Heart left ventricle (tissue), 16 donors: ENCODE results near the gene OCIAD2. TPM values are rescaled to one million over a fixed set of nuclear protein-coding genes. Genes with fewer than 3 reads are reported as not detected.
"Not testable (repeated sequence)": the region's sequence is repeated elsewhere in the genome, so short reads cannot be mapped to it uniquely, and the experiment has no call there.

Source experiments
- ATAC-seq, 4 donors: fragments of 200-7000 bp; cut with Tn5 transposase; one replicate each; pipeline ENCODE4 v1.9.1; 2020 to 2022; ENCODE audit warnings: moderate library complexity in 4 of 4, mild to moderate bottlenecking in 3 of 4, moderate number of reproducible peaks in 1 of 4
- DNase-seq, 5 donors: peaks; one replicate each; pipeline ENCODE4 v3.0.0-alpha.2; 2020
- H3K27ac ChIP-seq, 12 donors: fragments of 200-600 bp; sonication (generic) in 4 of 12; one replicate each; pipeline versions ENCODE4 v1.5.0 to v1.8.0; 2016 to 2022; ENCODE audit warnings: mild to moderate bottlenecking in 2 of 12
- H3K27me3 ChIP-seq, 9 donors: fragments of 200-600 bp; sonication (generic) in 2 of 9; one replicate each; pipeline versions ENCODE4 v1.5.1 to v1.8.0; 2016 to 2022; ENCODE audit warnings: mild to moderate bottlenecking in 3 of 9
- H3K36me3 ChIP-seq, 9 donors: fragments of 200-600 bp; sonication (generic) in 2 of 9; one replicate each; pipeline versions ENCODE4 v1.5.0 to v1.8.0; 2018 to 2022; ENCODE audit warnings: mild to moderate bottlenecking in 2 of 9
- H3K4me1 ChIP-seq, 12 donors: fragments of 200-600 bp; sonication (generic) in 4 of 12; one replicate each; pipeline versions ENCODE4 v1.5.0 to v1.8.0; 2016 to 2022; ENCODE audit warnings: mild to moderate bottlenecking in 3 of 12
- H3K4me3 ChIP-seq, 12 donors: fragments of 200-600 bp; sonication (generic) in 4 of 12; one replicate each; pipeline versions ENCODE4 v1.5.0 to v1.8.0; 2017 to 2022; ENCODE audit warnings: mild to moderate bottlenecking in 9 of 12, moderate library complexity in 4 of 12
- H3K9me3 ChIP-seq, 12 donors: fragments of 200-600 bp; sonication (generic) in 4 of 12; one replicate each; pipeline versions ENCODE4 v1.5.0 to v1.8.0; 2016 to 2022; ENCODE audit warnings: mild to moderate bottlenecking in 1 of 12
- POLR2A ChIP-seq, 2 donors: fragments of 450-650 bp; IDR thresholded peaks; one replicate each; pipeline ENCODE4 v1.6.1; 2017; ENCODE audit warnings: antibody characterized with exemption in 2 of 2, mild to moderate bottlenecking in 2 of 2, moderate library complexity in 2 of 2
- WGBS, 4 donors: extraction: QIAGEN DNeasy Blood & Tissue Kit in 2 of 4; methylation state at CpG; one replicate each; pipeline versions ENCODE4 v1.1.5 to v1.1.7; 2013 to 2018; 5-methylcytosine and 5-hydroxymethylcytosine counted together
- intact Hi-C, 10 donors: fragments of 100-400 bp; cut with DNase I; formaldehyde crosslinking; loops; one replicate each; pipeline versions ENCODE4 v1.11.1 to v1.14.2; 2022
- polyA plus RNA-seq, 2 donors: library from polyadenylated mRNA; stranded (reverse); fragments of 200-250 nt; gene quantifications; one replicate each; pipeline ENCODE4 v1.2.3, GENCODE V29; 2013
- total RNA-seq, 9 donors: library from RNA; depleted of rRNA in 2 of 9; stranded (reverse); fragments of >200 nt in 2 of 9; fragmentation: NEBNext Ultra II Directional in 3 of 9; extraction: Animal tissue kit (Norgen Biotek cat#: 25700) in 3 of 9; gene quantifications; one replicate each; pipeline versions ENCODE4 v1.1.0 to v1.2.4, GENCODE V29; 2016 to 2023
- TF ChIP-seq, protein P1 (sequence below), 12 donors: fragments of 200-600 bp; sonication (generic) in 4 of 12; IDR thresholded peaks; one replicate each; pipeline versions ENCODE4 v1.5.0 to v1.8.0; 2018 to 2022; ENCODE audit warnings: antibody characterized with exemption in 12 of 12, mild to moderate bottlenecking in 5 of 12
- donor health status: ischemic (EF 13 %, LVEDD 7.1; RV severe dilation, severe dysfunction).
- donor health status: healthy with polysubstance abuse.
- donor health status: DM: no; HTN: yes; CAD: no.
- donor health status: DM: no; HTN: no; CAD: no.
- donor health status: ischemic (EF 25% LVEDD 6.9; RV normal size, moderate dysfunction).
- donor health status: ischemic (EF 25% LVEDD 5.7; RV mildly dilated, moderate dysfunction).
- donor health status: healthy.
- donor health status: DM: yes; HTN: yes; CAD: no.
- donor health status: ischemic (EF 35%, LVEDD 5.7; RV mildly dilated, moderate dysfunction).
- donor health status: nonischemic (EF 11% LVEDD 7.7; RV severe dilation, severe dysfunction).
- donor health status: DM: yes; HTN: yes; CAD: no.
- donor health status: PGD.
- donor health status: ischemic (EF 29% LVEDD 5.4; RV normal size, mild dysfunction).
- donor health status: nonischemic (EF 23%, LVEDD 6.1; RV moderate dilation, normal function).

Gene OCIAD2
- total and polyA plus RNA-seq, 11 donors: 14.4 to 47.9 (median 22.7) TPM

GRCh38 chr4:48891028-48891619, 15.4 kb downstream of the OCIAD2 start:
- Histone ChIP-seq H3K36me3 (peaks cover 0 to 36% (median 7%) of the 10 kb centered on the region in 9 donors), H3K4me3 (no peak overlapping the region), H3K27ac (no peak overlapping the region), H3K4me1 (no peaks in the 10 kb centered on the region), H3K27me3 (no peaks in the 10 kb centered on the region), H3K9me3 (peaks cover 0 to 2% (median 0%) of the 10 kb centered on the region in 12 donors)
- no peak for DNase-seq
- TF ChIP-seq, protein P1, sequence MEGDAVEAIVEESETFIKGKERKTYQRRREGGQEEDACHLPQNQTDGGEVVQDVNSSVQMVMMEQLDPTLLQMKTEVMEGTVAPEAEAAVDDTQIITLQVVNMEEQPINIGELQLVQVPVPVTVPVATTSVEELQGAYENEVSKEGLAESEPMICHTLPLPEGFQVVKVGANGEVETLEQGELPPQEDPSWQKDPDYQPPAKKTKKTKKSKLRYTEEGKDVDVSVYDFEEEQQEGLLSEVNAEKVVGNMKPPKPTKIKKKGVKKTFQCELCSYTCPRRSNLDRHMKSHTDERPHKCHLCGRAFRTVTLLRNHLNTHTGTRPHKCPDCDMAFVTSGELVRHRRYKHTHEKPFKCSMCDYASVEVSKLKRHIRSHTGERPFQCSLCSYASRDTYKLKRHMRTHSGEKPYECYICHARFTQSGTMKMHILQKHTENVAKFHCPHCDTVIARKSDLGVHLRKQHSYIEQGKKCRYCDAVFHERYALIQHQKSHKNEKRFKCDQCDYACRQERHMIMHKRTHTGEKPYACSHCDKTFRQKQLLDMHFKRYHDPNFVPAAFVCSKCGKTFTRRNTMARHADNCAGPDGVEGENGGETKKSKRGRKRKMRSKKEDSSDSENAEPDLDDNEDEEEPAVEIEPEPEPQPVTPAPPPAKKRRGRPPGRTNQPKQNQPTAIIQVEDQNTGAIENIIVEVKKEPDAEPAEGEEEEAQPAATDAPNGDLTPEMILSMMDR (IDR thresholded peaks at IDR 0.05): no peak
- TF ChIP-seq POLR2A (IDR thresholded peaks at IDR 0.05): no peak
- intact Hi-C loops: no loop called here
- no peak for ATAC-seq

DNA sequence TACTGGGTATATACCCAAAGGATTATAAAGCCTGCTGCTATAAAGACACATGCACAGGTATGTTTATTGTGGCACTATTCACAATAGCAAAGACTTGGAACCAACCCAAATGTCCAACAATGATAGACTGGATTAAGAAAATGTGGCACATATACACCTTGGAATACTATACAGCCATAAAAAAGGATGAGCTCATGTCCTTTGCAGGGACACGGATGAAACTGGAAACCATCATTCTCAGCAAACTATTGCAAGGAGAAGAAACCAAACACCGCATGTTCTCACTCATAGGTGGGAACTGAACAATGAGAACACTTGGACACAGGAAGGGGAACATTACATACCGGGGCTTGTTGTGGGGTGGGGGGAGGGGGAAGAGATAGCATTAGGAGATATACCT, 16.8 kb downstream of the OCIAD2 start:
- intact Hi-C loops, H3K27ac ChIP-seq, H3K4me3 ChIP-seq, H3K4me1 ChIP-seq, DNase-seq, ATAC-seq, H3K9me3 ChIP-seq, H3K27me3 ChIP-seq: not testable (repeated sequence)
- H3K36me3 ChIP-seq: peaks cover 0 to 34% (median 7%) of the 10 kb centered on the region in 9 donors
- 96 to 99% (median 97%) methylated on average over 3 of the region's 3 CpGs for WGBS, 4 donors

DNA sequence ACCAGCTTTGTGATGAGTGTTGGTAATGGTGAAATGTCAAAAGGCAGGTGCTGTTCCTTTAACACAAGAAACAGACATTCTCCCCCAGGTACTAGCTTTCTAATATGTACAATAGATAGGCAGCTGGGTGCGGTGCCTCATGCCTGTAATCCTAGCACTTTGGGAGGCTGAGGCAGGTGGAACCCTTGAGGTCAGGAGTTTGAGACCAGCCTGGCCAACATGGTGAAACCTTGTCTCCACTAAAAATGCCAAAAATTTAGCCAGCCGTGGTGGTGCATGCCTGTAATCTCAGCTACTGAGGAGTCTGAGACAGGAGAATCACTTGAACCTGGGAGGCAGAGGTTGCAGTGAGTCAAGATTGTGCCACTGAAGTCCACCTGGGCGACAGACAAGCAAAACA, 24.9 kb downstream of the OCIAD2 start:
- ATAC-seq, H3K36me3 ChIP-seq, H3K27ac ChIP-seq, H3K4me1 ChIP-seq, H3K4me3 ChIP-seq, H3K27me3 ChIP-seq, intact Hi-C loops, DNase-seq, H3K9me3 ChIP-seq: not testable (repeated sequence)
- 83 to 88% (median 87%) methylated on average over 3 of the region's 3 CpGs for WGBS, 4 donors

- Histone ChIP-seq H3K27me3 (no peaks in the 10 kb centered on the region), H3K36me3 (no peaks in the 10 kb centered on the region), H3K27ac (no peak overlapping the region), H3K4me3 (no peak overlapping the region), H3K9me3 (no peaks in the 10 kb centered on the region), H3K4me1 (no peaks in the 10 kb centered on the region)
- DNase-seq: no peak
- intact Hi-C loops: no loop called here
- ATAC-seq: no peak
- 65 to 70% (median 66%) methylated on average over 9 of the region's 9 CpGs for WGBS, 4 donors
- TF ChIP-seq POLR2A (IDR thresholded peaks at IDR 0.05): no peak
- TF ChIP-seq, protein P1 (IDR thresholded peaks at IDR 0.05): no peak
Measured at GRCh38 chr4:48879561-48880442, 26.8 kb downstream of the OCIAD2 start.

- Histone ChIP-seq H3K36me3 (no peaks in the 10 kb centered on the region), H3K4me1 (no peaks in the 10 kb centered on the region), H3K9me3 (no peaks in the 10 kb centered on the region), H3K27ac (no peak overlapping the region), H3K27me3 (no peaks in the 10 kb centered on the region), H3K4me3 (no peak overlapping the region)
- WGBS, 4 donors: 92 to 100% (median 99%) methylated on average over 1 of the region's 1 CpG
- ATAC-seq (no peak), DNase-seq (no peak)
- TF ChIP-seq, protein P1 (IDR thresholded peaks at IDR 0.05): no peak
- no peak for TF ChIP-seq POLR2A (IDR thresholded peaks at IDR 0.05)
- intact Hi-C loops: no loop called here
Measured at GRCh38 chr4:48877827-48878535, 28.6 kb downstream of the OCIAD2 start.

GRCh38 chr4:48864696-48865095, 41.9 kb downstream of the OCIAD2 start:
- DNase-seq, ATAC-seq, intact Hi-C loops, H3K27me3 ChIP-seq, H3K4me3 ChIP-seq, H3K27ac ChIP-seq, H3K4me1 ChIP-seq: not testable (repeated sequence)
- WGBS, 4 donors: 94 to 99% (median 96%) methylated on average over 4 of the region's 4 CpGs
- Histone ChIP-seq H3K36me3 (peaks cover 0 to 26% (median 18%) of the 10 kb centered on the region in 9 donors), H3K9me3 (peaks cover 0 to 13% (median 0%) of the 10 kb centered on the region in 12 donors)
